Stimulated activated naive CD8-positive, alpha-beta T cell treated with anti-CD3 and anti-CD28 coated beads, Interleukin-15, amount 100 ng/mL, for 72 hours (primary cell): ENCODE measurements around the gene ACTA1.
A peak's percentile ranks its signal among the peaks of the same experiment; 100 is the strongest.
"Not testable (repeated sequence)": the region's sequence is repeated elsewhere in the genome, so short reads cannot be mapped to it uniquely, and the experiment has no call there.

Experiments
- ATAC-seq: fragments of 150-1000 bp; cut with Tn5 transposase; 2 replicates; pipeline ENCODE4 v1.10.0; 2021; ENCODE audit warnings: mild to moderate bottlenecking, moderate library complexity
- DNase-seq, 2 donors: peaks; one replicate each; pipeline ENCODE4 v3.0.0; 2021 to 2022
- H3K27ac Mint-ChIP-seq, 2 donors: one replicate each; pipeline ENCODE4 v1.8.0; 2022; ENCODE audit warnings: mild to moderate bottlenecking in 2 of 2, mixed read lengths in 2 of 2, moderate library complexity in 2 of 2
- H3K27me3 Mint-ChIP-seq: one replicate; pipeline ENCODE4 v1.8.0; 2022; ENCODE audit warnings: mixed read lengths
- H3K4me1 Mint-ChIP-seq: one replicate; pipeline ENCODE4 v1.8.0; 2022; ENCODE audit warnings: mild to moderate bottlenecking, mixed read lengths
- H3K4me3 Mint-ChIP-seq, 2 donors: one replicate each; pipeline ENCODE4 v1.8.0; 2022; ENCODE audit warnings: mild to moderate bottlenecking in 2 of 2, mixed read lengths in 2 of 2, moderate library complexity in 1 of 2
- H3K9me3 Mint-ChIP-seq, 2 donors: one replicate each; pipeline ENCODE4 v1.8.0; 2022; ENCODE audit warnings: mixed read lengths in 2 of 2

Gene ACTA1

GRCh38 chr1:229434005-229434640, at the start of gene ACTA1:
Gene ACTA1 (minus strand): TSS chr1:229434094. CDS start chr1:229433115, 979 bp downstream.
- no peaks in the 10 kb centered on the region for H3K9me3 Mint-ChIP-seq

GRCh38 chr1:229482511-229482910, 48.6 kb upstream of the ACTA1 start:
- H3K9me3 Mint-ChIP-seq, result no peaks in the 10 kb centered on the region

More at GRCh38 chr1:229434005-229434640, at the start of gene ACTA1:
- peak within 1 kb of the TSS; percentile 2 to 35 for H3K4me3 Mint-ChIP-seq
- peaks cover 48% of the 10 kb centered on the region for H3K4me1 Mint-ChIP-seq
- peak within 1 kb of the TSS in 1 of 2 donors; percentile 30 for H3K27ac Mint-ChIP-seq
- no peak for DNase-seq
- peaks cover 87% of the 10 kb centered on the region for H3K27me3 Mint-ChIP-seq
- ATAC-seq, result no peak

GRCh38 chr1:229480495-229480894, 46.6 kb upstream of the ACTA1 start:
- Mint-ChIP-seq H3K27me3 (no peaks in the 10 kb centered on the region), H3K9me3 (no peaks in the 10 kb centered on the region), H3K27ac (no peak overlapping the region), H3K4me3 (no peak overlapping the region), H3K4me1 (peaks cover 10% of the 10 kb centered on the region)
- no peak for ATAC-seq
- no peak for DNase-seq

More at GRCh38 chr1:229482511-229482910, 48.6 kb upstream of the ACTA1 start:
- DNase-seq, result no peak
- ATAC-seq, result no peak
- Mint-ChIP-seq H3K4me3 (no peak overlapping the region), H3K4me1 (peaks cover 10% of the 10 kb centered on the region), H3K27me3 (no peaks in the 10 kb centered on the region), H3K27ac (peak overlapping the region in 1 of 2 donors; percentile 44)

GRCh38 chr1:229479660-229480399, 45.9 kb upstream of the ACTA1 start:
- ATAC-seq (no peak), DNase-seq (no peak)
- H3K4me3 Mint-ChIP-seq, result no peak overlapping the region
- H3K27ac Mint-ChIP-seq, result no peak overlapping the region
- H3K27me3 Mint-ChIP-seq, result no peaks in the 10 kb centered on the region
- no peaks in the 10 kb centered on the region for H3K9me3 Mint-ChIP-seq
- peaks cover 10% of the 10 kb centered on the region for H3K4me1 Mint-ChIP-seq

- H3K27ac Mint-ChIP-seq, result no peak overlapping the region
- H3K4me3 Mint-ChIP-seq, result no peak overlapping the region
- ATAC-seq (no peak), DNase-seq (no peak)
- H3K9me3 Mint-ChIP-seq, result no peaks in the 10 kb centered on the region
- peaks cover 10% of the 10 kb centered on the region for H3K4me1 Mint-ChIP-seq
- H3K27me3 Mint-ChIP-seq, result no peaks in the 10 kb centered on the region
These were observed 45.0 kb upstream of the ACTA1 start for GRCh38 chr1:229478852-229479251.

- H3K27ac Mint-ChIP-seq, H3K27me3 Mint-ChIP-seq, ATAC-seq, H3K9me3 Mint-ChIP-seq, DNase-seq, H3K4me3 Mint-ChIP-seq: not testable (repeated sequence)
- H3K4me1 Mint-ChIP-seq, result peaks cover 10% of the 10 kb centered on the region
These were observed 42.0 kb upstream of the ACTA1 start for GRCh38 chr1:229475859-229476258.

- no peak overlapping the region for H3K27ac Mint-ChIP-seq
- H3K4me3 Mint-ChIP-seq, result no peak overlapping the region
- no peaks in the 10 kb centered on the region for H3K9me3 Mint-ChIP-seq
- peaks cover 6% of the 10 kb centered on the region for H3K4me1 Mint-ChIP-seq
- no peaks in the 10 kb centered on the region for H3K27me3 Mint-ChIP-seq
- DNase-seq (no peak), ATAC-seq (no peak)
These were observed 40.6 kb upstream of the ACTA1 start for GRCh38 chr1:229474509-229474908.

- no peaks in the 10 kb centered on the region for H3K9me3 Mint-ChIP-seq
- peaks cover 6% of the 10 kb centered on the region for H3K4me1 Mint-ChIP-seq
- no peak for DNase-seq
- H3K27me3 Mint-ChIP-seq, result no peaks in the 10 kb centered on the region
- ATAC-seq, result no peak
- no peak overlapping the region for H3K4me3 Mint-ChIP-seq
- H3K27ac Mint-ChIP-seq, result peak overlapping the region in 1 of 2 donors; percentile 21
These were observed 37.3 kb upstream of the ACTA1 start for GRCh38 chr1:229471175-229471574.

- Mint-ChIP-seq H3K4me1 (peaks cover 6% of the 10 kb centered on the region), H3K27ac (no peak overlapping the region), H3K9me3 (no peaks in the 10 kb centered on the region), H3K27me3 (no peaks in the 10 kb centered on the region), H3K4me3 (no peak overlapping the region)
- DNase-seq (no peak), ATAC-seq (no peak)
These were observed 36.6 kb upstream of the ACTA1 start for GRCh38 chr1:229470406-229471043.

GRCh38 chr1:229466887-229467286, 33.0 kb upstream of the ACTA1 start:
- H3K27ac Mint-ChIP-seq, result no peak overlapping the region
- no peaks in the 10 kb centered on the region for H3K27me3 Mint-ChIP-seq
- H3K4me1 Mint-ChIP-seq, result peaks cover 6% of the 10 kb centered on the region
- no peak overlapping the region for H3K4me3 Mint-ChIP-seq
- DNase-seq (no peak), ATAC-seq (no peak)
- H3K9me3 Mint-ChIP-seq, result no peaks in the 10 kb centered on the region

GRCh38 chr1:229464672-229465071, 30.8 kb upstream of the ACTA1 start:
- Mint-ChIP-seq H3K27ac (peak overlapping the region in 1 of 2 donors; percentile 19), H3K4me1 (peaks cover 5% of the 10 kb centered on the region), H3K27me3 (no peaks in the 10 kb centered on the region), H3K4me3 (no peak overlapping the region), H3K9me3 (no peaks in the 10 kb centered on the region)
- ATAC-seq, result no peak
- DNase-seq, result no peak

- no peaks in the 10 kb centered on the region for H3K9me3 Mint-ChIP-seq
- no peaks in the 10 kb centered on the region for H3K27me3 Mint-ChIP-seq
- H3K27ac Mint-ChIP-seq, result peak overlapping the region in 1 of 2 donors; percentile 7
- H3K4me3 Mint-ChIP-seq, result no peak overlapping the region
- ATAC-seq, result no peak
- peaks cover 4% of the 10 kb centered on the region for H3K4me1 Mint-ChIP-seq
- no peak for DNase-seq
These were observed 27.3 kb upstream of the ACTA1 start for GRCh38 chr1:229461032-229461668.

- ATAC-seq, result no peak
- no peaks in the 10 kb centered on the region for H3K27me3 Mint-ChIP-seq
- no peak overlapping the region for H3K27ac Mint-ChIP-seq
- no peak for DNase-seq
- H3K4me1 Mint-ChIP-seq, result peaks cover 8% of the 10 kb centered on the region
- no peak overlapping the region for H3K4me3 Mint-ChIP-seq
- no peaks in the 10 kb centered on the region for H3K9me3 Mint-ChIP-seq
These were observed 25.9 kb upstream of the ACTA1 start for GRCh38 chr1:229459815-229460214.

GRCh38 chr1:229457436-229457835, 23.5 kb upstream of the ACTA1 start:
- Mint-ChIP-seq H3K9me3 (no peaks in the 10 kb centered on the region), H3K4me3 (no peak overlapping the region), H3K27ac (no peak overlapping the region), H3K27me3 (no peaks in the 10 kb centered on the region), H3K4me1 (peaks cover 8% of the 10 kb centered on the region)
- DNase-seq, result no peak
- ATAC-seq, result no peak

- no peaks in the 10 kb centered on the region for H3K9me3 Mint-ChIP-seq
- H3K4me3 Mint-ChIP-seq, result no peak overlapping the region
- H3K27ac Mint-ChIP-seq, result no peak overlapping the region
- peaks cover 8% of the 10 kb centered on the region for H3K4me1 Mint-ChIP-seq
- no peaks in the 10 kb centered on the region for H3K27me3 Mint-ChIP-seq
- peak; percentile 35 for ATAC-seq
- no peak for DNase-seq
These were observed 22.1 kb upstream of the ACTA1 start for GRCh38 chr1:229456016-229456415.

- no peaks in the 10 kb centered on the region for H3K27me3 Mint-ChIP-seq
These were observed 20.2 kb upstream of the ACTA1 start for GRCh38 chr1:229454056-229454455.

More at GRCh38 chr1:229454056-229454455, 20.2 kb upstream of the ACTA1 start:
- peaks cover 11% of the 10 kb centered on the region for H3K4me1 Mint-ChIP-seq
- H3K27ac Mint-ChIP-seq, result no peak overlapping the region
- no peak for DNase-seq
- H3K9me3 Mint-ChIP-seq, result no peaks in the 10 kb centered on the region
- ATAC-seq, result no peak
- no peak overlapping the region for H3K4me3 Mint-ChIP-seq
